Skeletal muscle satellite cell (primary cell): ENCODE measurements around the gene SRRM3.
"Not testable (repeated sequence)": the region's sequence is repeated elsewhere in the genome, so short reads cannot be mapped to it uniquely, and the experiment has no call there.

Experiments
- H3K27me3 ChIP-seq: 2 replicates; pipeline ENCODE4 v1.7.0; 2013; ENCODE audit warnings: low read length; ENCODE audit not compliant: control insufficient read depth, insufficient read depth
- H3K36me3 ChIP-seq: 2 replicates; pipeline ENCODE4 v1.7.0; 2013; ENCODE audit warnings: mild to moderate bottlenecking, control low read depth, low read length; ENCODE audit not compliant: insufficient read depth
- H3K4me1 ChIP-seq: 2 replicates; pipeline ENCODE4 v1.7.0; 2013; ENCODE audit warnings: low read length; ENCODE audit not compliant: control insufficient read depth, insufficient read depth
- H3K4me2 ChIP-seq: 2 replicates; pipeline ENCODE4 v1.7.0; 2013; ENCODE audit warnings: mild to moderate bottlenecking, low read length
- H3K4me3 ChIP-seq: 2 replicates; pipeline ENCODE4 v1.7.0; 2013; ENCODE audit warnings: low read length
- H3K9ac ChIP-seq: 2 replicates; pipeline ENCODE4 v1.7.0; 2013; ENCODE audit warnings: mild to moderate bottlenecking, low read depth, low read length, moderate library complexity
- H3K9me3 ChIP-seq: replicated peaks from 2 replicates; pipeline ENCODE4 v1.7.0; 2013; ENCODE audit warnings: mild to moderate bottlenecking, control low read depth, low read length

SRRM3 gene

GRCh38 chr7:76220185-76221057 is 18.7 kb downstream of the SRRM3 start:
- Histone ChIP-seq H3K4me3 (no peak overlapping the region), H3K4me1 (peaks cover 6% of the 10 kb centered on the region), H3K36me3 (no peaks in the 10 kb centered on the region), H3K27me3 (peaks cover 50% of the 10 kb centered on the region), H3K4me2 (no peak overlapping the region), H3K9me3 (no peaks in the 10 kb centered on the region), H3K9ac (no peak overlapping the region)

- Histone ChIP-seq H3K36me3 (no peaks in the 10 kb centered on the region), H3K4me2 (no peak overlapping the region), H3K27me3 (peaks cover 39% of the 10 kb centered on the region), H3K9ac (no peak overlapping the region), H3K4me1 (peaks cover 6% of the 10 kb centered on the region), H3K9me3 (no peaks in the 10 kb centered on the region), H3K4me3 (no peak overlapping the region)
These were observed 20.6 kb downstream of the SRRM3 start for GRCh38 chr7:76222333-76222732.

- H3K36me3 ChIP-seq = no peaks in the 10 kb centered on the region
- H3K4me1 ChIP-seq = peaks cover 6% of the 10 kb centered on the region
- H3K27me3 ChIP-seq = peaks cover 34% of the 10 kb centered on the region
- no peak overlapping the region for H3K4me2 ChIP-seq
- H3K4me3 ChIP-seq = no peak overlapping the region
- no peak overlapping the region for H3K9ac ChIP-seq
- H3K9me3 ChIP-seq = no peaks in the 10 kb centered on the region
These were observed 21.1 kb downstream of the SRRM3 start for GRCh38 chr7:76222839-76223238.

GRCh38 chr7:76223286-76223972 is 21.7 kb downstream of the SRRM3 start:
- H3K9me3 ChIP-seq = no peaks in the 10 kb centered on the region
- H3K4me2 ChIP-seq = no peak overlapping the region
- peaks cover 6% of the 10 kb centered on the region for H3K4me1 ChIP-seq
- no peak overlapping the region for H3K9ac ChIP-seq
- H3K4me3 ChIP-seq = no peak overlapping the region
- H3K36me3 ChIP-seq = no peaks in the 10 kb centered on the region
- peaks cover 29% of the 10 kb centered on the region for H3K27me3 ChIP-seq

- Histone ChIP-seq H3K4me3 (no peak overlapping the region), H3K27me3 (peaks cover 29% of the 10 kb centered on the region), H3K4me2 (no peak overlapping the region), H3K4me1 (peaks cover 6% of the 10 kb centered on the region), H3K36me3 (no peaks in the 10 kb centered on the region), H3K9me3 (no peaks in the 10 kb centered on the region), H3K9ac (no peak overlapping the region)
These were observed 23.0 kb downstream of the SRRM3 start for GRCh38 chr7:76224695-76225094.

- Histone ChIP-seq H3K4me2 (no peak overlapping the region), H3K4me1 (peaks cover 4% of the 10 kb centered on the region), H3K27me3 (peaks cover 23% of the 10 kb centered on the region), H3K4me3 (no peak overlapping the region), H3K9ac (no peak overlapping the region), H3K9me3 (no peaks in the 10 kb centered on the region), H3K36me3 (no peaks in the 10 kb centered on the region)
These were observed 23.7 kb downstream of the SRRM3 start for GRCh38 chr7:76225379-76225778.

GRCh38 chr7:76225951-76226350 is 24.3 kb downstream of the SRRM3 start:
- no peak overlapping the region for H3K4me2 ChIP-seq

GRCh38 chr7:76226878-76227423 is 25.3 kb downstream of the SRRM3 start:
- not testable (repeated sequence) for H3K4me1 ChIP-seq, H3K9me3 ChIP-seq, H3K9ac ChIP-seq, H3K36me3 ChIP-seq, H3K4me2 ChIP-seq, H3K4me3 ChIP-seq
- H3K27me3 ChIP-seq = peaks cover 32% of the 10 kb centered on the region

More at GRCh38 chr7:76225951-76226350, 24.3 kb downstream of the SRRM3 start:
- Histone ChIP-seq H3K4me1 (no peaks in the 10 kb centered on the region), H3K9ac (no peak overlapping the region), H3K4me3 (no peak overlapping the region), H3K27me3 (peaks cover 22% of the 10 kb centered on the region), H3K9me3 (no peaks in the 10 kb centered on the region), H3K36me3 (no peaks in the 10 kb centered on the region)

GRCh38 chr7:76230214-76230613 is 28.5 kb downstream of the SRRM3 start:
- Histone ChIP-seq H3K4me3 (no peak overlapping the region), H3K27me3 (peaks cover 33% of the 10 kb centered on the region), H3K4me2 (no peak overlapping the region), H3K36me3 (no peaks in the 10 kb centered on the region), H3K9ac (no peak overlapping the region), H3K4me1 (peaks cover 4% of the 10 kb centered on the region), H3K9me3 (no peaks in the 10 kb centered on the region)

- peaks cover 33% of the 10 kb centered on the region for H3K27me3 ChIP-seq
- no peaks in the 10 kb centered on the region for H3K9me3 ChIP-seq
- no peak overlapping the region for H3K4me2 ChIP-seq
- H3K4me1 ChIP-seq = peaks cover 4% of the 10 kb centered on the region
- H3K9ac ChIP-seq = no peak overlapping the region
- H3K4me3 ChIP-seq = no peak overlapping the region
- no peaks in the 10 kb centered on the region for H3K36me3 ChIP-seq
These were observed 29.4 kb downstream of the SRRM3 start for GRCh38 chr7:76231071-76231470.

GRCh38 chr7:76231583-76231982 is 29.9 kb downstream of the SRRM3 start:
- Histone ChIP-seq H3K27me3 (peaks cover 33% of the 10 kb centered on the region), H3K9ac (no peak overlapping the region), H3K36me3 (no peaks in the 10 kb centered on the region), H3K9me3 (no peaks in the 10 kb centered on the region), H3K4me2 (no peak overlapping the region), H3K4me1 (peaks cover 4% of the 10 kb centered on the region), H3K4me3 (no peak overlapping the region)
